GM12875 (cell line): ENCODE data around the gene CDC42SE1.
"Not testable (repeated sequence)": the region's sequence is repeated elsewhere in the genome, so short reads cannot be mapped to it uniquely, and the experiment has no call there.

Source experiments
- H3K4me3 ChIP-seq: one replicate; pipeline ENCODE4 v1.5.1; 2011; ENCODE audit warnings: low read depth, low read length, control low read depth
- TF ChIP-seq, protein P1 (sequence below): IDR thresholded peaks from 2 replicates; pipeline ENCODE4 v1.5.1; 2011; ENCODE audit warnings: low read depth, mild to moderate bottlenecking, control low read depth, inconsistent platforms, low read length, moderate library complexity, borderline replicate concordance; ENCODE audit not compliant: insufficient read depth

The CDC42SE1 gene

GRCh38 chr1:151059109-151060006, at the start of gene CDC42SE1:
CDC42SE1 (minus strand) TSS chr1:151059622; CDS start chr1:151055730, 3,892 bp downstream.
- TF ChIP-seq, protein P1, sequence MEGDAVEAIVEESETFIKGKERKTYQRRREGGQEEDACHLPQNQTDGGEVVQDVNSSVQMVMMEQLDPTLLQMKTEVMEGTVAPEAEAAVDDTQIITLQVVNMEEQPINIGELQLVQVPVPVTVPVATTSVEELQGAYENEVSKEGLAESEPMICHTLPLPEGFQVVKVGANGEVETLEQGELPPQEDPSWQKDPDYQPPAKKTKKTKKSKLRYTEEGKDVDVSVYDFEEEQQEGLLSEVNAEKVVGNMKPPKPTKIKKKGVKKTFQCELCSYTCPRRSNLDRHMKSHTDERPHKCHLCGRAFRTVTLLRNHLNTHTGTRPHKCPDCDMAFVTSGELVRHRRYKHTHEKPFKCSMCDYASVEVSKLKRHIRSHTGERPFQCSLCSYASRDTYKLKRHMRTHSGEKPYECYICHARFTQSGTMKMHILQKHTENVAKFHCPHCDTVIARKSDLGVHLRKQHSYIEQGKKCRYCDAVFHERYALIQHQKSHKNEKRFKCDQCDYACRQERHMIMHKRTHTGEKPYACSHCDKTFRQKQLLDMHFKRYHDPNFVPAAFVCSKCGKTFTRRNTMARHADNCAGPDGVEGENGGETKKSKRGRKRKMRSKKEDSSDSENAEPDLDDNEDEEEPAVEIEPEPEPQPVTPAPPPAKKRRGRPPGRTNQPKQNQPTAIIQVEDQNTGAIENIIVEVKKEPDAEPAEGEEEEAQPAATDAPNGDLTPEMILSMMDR, result peak; percentile 93
- H3K4me3 ChIP-seq, result peak within 1 kb of the TSS; percentile 96

- TF ChIP-seq, protein P1, result no peak
- no peak overlapping the region for H3K4me3 ChIP-seq
These were observed 48.9 kb upstream of the CDC42SE1 start for GRCh38 chr1:151108331-151108730.

DNA sequence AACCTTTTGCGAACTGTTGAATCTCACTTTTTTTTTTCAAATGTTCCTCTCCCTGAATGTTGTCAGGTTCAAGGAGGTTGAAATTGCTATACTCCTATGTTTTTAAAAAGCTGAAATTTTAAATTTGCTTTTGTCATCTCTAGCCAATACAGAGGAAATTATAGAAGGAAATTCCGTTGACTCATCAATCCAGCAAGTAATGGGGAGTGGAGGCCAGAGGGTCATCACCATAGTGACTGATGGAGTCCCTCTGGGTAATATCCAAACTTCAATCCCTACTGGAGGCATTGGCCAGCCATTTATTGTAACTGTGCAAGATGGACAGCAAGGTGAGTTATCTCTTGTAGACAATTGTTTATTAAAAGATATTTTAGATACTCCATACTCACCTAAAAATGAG, 47.5 kb upstream of the CDC42SE1 start:
- TF ChIP-seq, protein P1, result no peak
- H3K4me3 ChIP-seq, result no peak overlapping the region

DNA sequence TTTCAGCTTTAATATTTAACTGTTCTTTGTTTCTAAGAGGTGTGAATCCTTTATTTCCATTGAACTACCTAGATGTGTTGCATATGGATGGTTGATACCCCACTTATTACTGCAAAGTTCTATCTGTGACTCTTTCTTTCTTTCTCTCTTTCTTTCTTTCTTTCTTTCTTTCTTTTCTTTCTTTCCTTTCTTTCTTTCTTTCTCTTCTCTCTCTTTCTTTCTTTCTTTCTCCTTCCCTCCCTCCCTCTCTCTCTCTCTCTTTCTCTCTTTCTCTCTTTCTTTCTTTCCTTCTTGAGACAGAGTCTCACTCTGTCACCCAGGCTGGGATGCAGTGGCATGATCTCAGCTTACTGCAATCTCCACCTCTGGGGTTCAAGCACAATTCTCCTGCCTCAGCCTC, 45.2 kb upstream of the CDC42SE1 start:
- TF ChIP-seq, protein P1, result no peak
- H3K4me3 ChIP-seq, result no peak overlapping the region

DNA sequence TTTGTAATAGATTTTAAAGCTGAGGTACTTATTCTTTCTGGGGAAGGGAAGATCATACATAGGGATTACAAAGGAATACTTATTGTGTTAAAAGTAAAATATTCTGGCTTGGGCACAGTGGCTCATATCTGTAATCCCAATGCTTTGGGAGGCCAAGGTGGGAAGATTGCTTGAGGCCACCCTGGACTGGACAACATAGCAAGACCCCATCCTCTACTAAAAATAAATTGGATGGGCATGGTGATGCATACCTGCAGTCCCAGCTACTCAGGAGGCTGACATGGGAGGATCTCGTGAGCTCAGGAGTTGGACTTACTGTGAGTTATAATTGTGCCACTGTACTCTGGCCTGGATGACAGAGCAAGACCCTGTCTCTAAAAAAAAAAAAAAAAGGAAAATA, 38.7 kb upstream of the CDC42SE1 start:
- H3K4me3 ChIP-seq, result no peak overlapping the region
- TF ChIP-seq, protein P1, result no peak

- not testable (repeated sequence) for H3K4me3 ChIP-seq
These were observed 38.0 kb upstream of the CDC42SE1 start for GRCh38 chr1:151097426-151097825.

DNA sequence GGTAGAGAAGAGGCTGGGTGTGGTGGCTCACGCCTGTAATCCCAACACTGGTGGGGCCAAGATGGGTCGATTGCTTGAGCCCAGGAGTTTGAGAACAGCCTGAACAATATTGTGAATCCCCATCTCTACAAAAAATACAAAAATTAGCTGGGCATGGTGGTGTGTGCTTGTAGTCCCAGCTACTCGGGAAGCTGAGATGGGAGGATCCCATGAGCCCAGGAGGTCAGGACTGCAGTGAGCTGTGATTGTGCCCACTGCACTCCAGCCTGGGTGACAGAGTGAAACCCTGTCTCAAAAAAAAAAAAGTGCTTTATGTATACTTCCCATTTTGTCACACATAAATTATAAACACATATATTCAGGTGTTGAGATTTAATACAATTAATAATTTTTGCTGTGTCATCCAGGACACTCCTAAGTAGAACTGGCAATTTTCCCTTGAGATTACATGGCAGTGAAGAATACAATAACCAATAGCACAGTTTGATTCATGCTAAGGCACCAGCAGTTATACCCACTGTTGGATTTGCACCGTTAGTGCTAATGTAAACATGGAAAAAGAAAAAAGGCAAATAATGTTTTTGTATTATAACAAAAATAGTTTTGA, 26.6 kb upstream of the CDC42SE1 start:
- H3K4me3 ChIP-seq, result no peak overlapping the region
- TF ChIP-seq, protein P1, result no peak
